MM.1S (cell line): ENCODE results near the gene ZBTB7B.

Experiments
- DNase-seq: peaks from one replicate; pipeline ENCODE4 v3.0.0-alpha.2; 2015
- H2AFZ ChIP-seq: fragments of 300-600 bp; sonication (generic); 2 replicates; pipeline ENCODE4 v1.6.0; 2016; ENCODE audit warnings: antibody characterized with exemption, low read length
- H3F3A ChIP-seq: fragments of 300-600 bp; sonication (generic); 2 replicates; pipeline ENCODE4 v1.6.1; 2016; ENCODE audit warnings: mild to moderate bottlenecking, antibody characterized with exemption, low read length, moderate library complexity, mixed read lengths; ENCODE audit not compliant: insufficient read depth
- H3K27ac ChIP-seq: fragments of 300-600 bp; sonication (generic); 2 replicates; pipeline ENCODE4 v1.5.1; 2016; ENCODE audit warnings: mild to moderate bottlenecking, low read length
- H3K27me3 ChIP-seq: fragments of 300-600 bp; sonication (generic); replicated peaks from 2 replicates; pipeline ENCODE4 v1.6.0; 2016; ENCODE audit warnings: low read length; ENCODE audit not compliant: insufficient read depth
- H3K36me3 ChIP-seq: fragments of 300-600 bp; sonication (generic); replicated peaks from 2 replicates; pipeline ENCODE4 v1.6.1; 2016; ENCODE audit warnings: mild to moderate bottlenecking, low read length, mixed read lengths; ENCODE audit not compliant: insufficient read depth
- H3K4me1 ChIP-seq: fragments of 300-600 bp; sonication (generic); 2 replicates; pipeline ENCODE4 v1.6.1; 2016; ENCODE audit warnings: low read length, mixed read lengths
- H3K4me2 ChIP-seq: fragments of 300-600 bp; sonication (generic); 2 replicates; pipeline ENCODE4 v1.6.0; 2016; ENCODE audit warnings: low read depth, low read length
- H3K4me3 ChIP-seq: fragments of 300-600 bp; sonication (generic); 2 replicates; pipeline ENCODE4 v1.5.1; 2016; ENCODE audit warnings: low read length, mixed read lengths
- H3K79me2 ChIP-seq: fragments of 300-600 bp; sonication (generic); 2 replicates; pipeline ENCODE4 v1.6.1; 2016; ENCODE audit warnings: mixed run types, low read length, mixed read lengths
- H3K9ac ChIP-seq: fragments of 300-600 bp; sonication (generic); 2 replicates; pipeline ENCODE4 v1.6.1; 2016; ENCODE audit warnings: low read length, mixed read lengths
- H3K9me2 ChIP-seq: fragments of 300-600 bp; sonication (generic); replicated peaks from 2 replicates; pipeline ENCODE4 v1.6.1; 2016; ENCODE audit warnings: mild to moderate bottlenecking, low read length, mixed read lengths; ENCODE audit not compliant: insufficient read depth
- H3K9me3 ChIP-seq: fragments of 300-600 bp; sonication (generic); replicated peaks from 2 replicates; pipeline ENCODE4 v1.6.1; 2016; ENCODE audit warnings: mild to moderate bottlenecking, low read length, mixed read lengths; ENCODE audit not compliant: insufficient read depth
- H4K20me1 ChIP-seq: fragments of 300-600 bp; sonication (generic); 2 replicates; pipeline ENCODE4 v1.6.1; 2016; ENCODE audit warnings: mild to moderate bottlenecking, low read length, moderate library complexity, mixed read lengths; ENCODE audit not compliant: insufficient read depth
- CTCF ChIP-seq: fragments of 300-600 bp; sonication (generic); IDR thresholded peaks from 2 replicates; pipeline ENCODE4 v1.5.1; 2016; ENCODE audit warnings: antibody characterized with exemption, low read length, mixed read lengths
- EZH2 ChIP-seq: fragments of 300-600 bp; sonication (generic); optimal IDR thresholded peaks from 2 replicates; pipeline ENCODE3; 2017; ENCODE audit warnings: low read depth, mild to moderate bottlenecking, antibody characterized with exemption, low read length, mixed read lengths
- EZH2phosphoT487 ChIP-seq: fragments of 300-600 bp; sonication (generic); IDR thresholded peaks from 2 replicates; pipeline ENCODE4 v1.6.1; 2018; ENCODE audit warnings: antibody characterized with exemption, low read length

The ZBTB7B gene

GRCh38 chr1:154971341-154971998, 31.1 kb upstream of the ZBTB7B start:
- Histone ChIP-seq H3K4me3 (peak overlapping the region; percentile 53), H3K36me3 (peaks cover 14% of the 10 kb centered on the region), H3K9ac (peak overlapping the region; percentile 73), H4K20me1 (no peaks in the 10 kb centered on the region), H3K9me2 (no peaks in the 10 kb centered on the region), H3K27me3 (no peaks in the 10 kb centered on the region), H3K79me2 (peaks cover 91% of the 10 kb centered on the region), H3K4me1 (peaks cover 38% of the 10 kb centered on the region), H2AFZ (peak overlapping the region; percentile 4; the same call in 1 of the 2 replicates), H3K9me3 (no peaks in the 10 kb centered on the region), H3K4me2 (peak overlapping the region; percentile 86), H3F3A (peaks cover 38% of the 10 kb centered on the region), H3K27ac (peak overlapping the region; percentile 65)
- TF ChIP-seq EZH2, result no peak
- no peak for TF ChIP-seq EZH2phosphoT487
- no peak for TF ChIP-seq CTCF
- DNase-seq, result no peak

- Histone ChIP-seq H3K4me2 (peak overlapping the region; percentile 64; the same call in 1 of the 2 replicates), H3K79me2 (peaks cover 91% of the 10 kb centered on the region), H3K4me1 (peaks cover 42% of the 10 kb centered on the region), H3K4me3 (no peak overlapping the region), H3F3A (peaks cover 39% of the 10 kb centered on the region), H3K9me3 (no peaks in the 10 kb centered on the region), H3K36me3 (peaks cover 11% of the 10 kb centered on the region), H3K27ac (no peak overlapping the region), H4K20me1 (no peaks in the 10 kb centered on the region), H3K9me2 (no peaks in the 10 kb centered on the region), H2AFZ (no peak overlapping the region), H3K9ac (no peak overlapping the region), H3K27me3 (no peaks in the 10 kb centered on the region)
- TF ChIP-seq EZH2 (no peak), EZH2phosphoT487 (no peak), CTCF (no peak)
- no peak for DNase-seq
Observed at GRCh38 chr1:154972213-154972516, 30.4 kb upstream of the ZBTB7B start.

GRCh38 chr1:154972517-154973343, 29.9 kb upstream of the ZBTB7B start:
- Histone ChIP-seq H3K36me3 (peaks cover 5% of the 10 kb centered on the region), H3F3A (peaks cover 43% of the 10 kb centered on the region), H3K4me1 (peaks cover 42% of the 10 kb centered on the region), H4K20me1 (no peaks in the 10 kb centered on the region), H3K27me3 (no peaks in the 10 kb centered on the region), H3K4me3 (peak overlapping the region; percentile 69), H3K27ac (peak overlapping the region; percentile 90; the same call in 1 of the 2 replicates), H2AFZ (no peak overlapping the region), H3K9me2 (no peaks in the 10 kb centered on the region), H3K9me3 (no peaks in the 10 kb centered on the region), H3K9ac (peak overlapping the region; percentile 86; the same call in 1 of the 2 replicates), H3K79me2 (peaks cover 91% of the 10 kb centered on the region), H3K4me2 (peak overlapping the region; percentile 64)
- TF ChIP-seq EZH2 (no peak), CTCF (no peak), EZH2phosphoT487 (no peak)
- no peak for DNase-seq
